Retinal pigment epithelial cell (primary cell): Measurements from ENCODE around the gene CEACAM3.
"Not testable (repeated sequence)": the region's sequence is repeated elsewhere in the genome, so short reads cannot be mapped to it uniquely, and the experiment has no call there.

Experiments used
- DNase-seq: peaks from one replicate; pipeline ENCODE4 v3.0.0-alpha.2; 2010; ENCODE audit warnings: low read depth
- H3K4me3 ChIP-seq: 2 replicates; pipeline ENCODE4 v1.5.1; 2011; ENCODE audit warnings: mild to moderate bottlenecking, low read length, control low read depth, moderate library complexity
- TF ChIP-seq, protein P1 (sequence below): conservative IDR thresholded peaks from 2 replicates; pipeline ENCODE4 v1.5.1; 2011; ENCODE audit warnings: low read depth, low read length, control low read depth, inconsistent platforms

CEACAM3 gene

DNA sequence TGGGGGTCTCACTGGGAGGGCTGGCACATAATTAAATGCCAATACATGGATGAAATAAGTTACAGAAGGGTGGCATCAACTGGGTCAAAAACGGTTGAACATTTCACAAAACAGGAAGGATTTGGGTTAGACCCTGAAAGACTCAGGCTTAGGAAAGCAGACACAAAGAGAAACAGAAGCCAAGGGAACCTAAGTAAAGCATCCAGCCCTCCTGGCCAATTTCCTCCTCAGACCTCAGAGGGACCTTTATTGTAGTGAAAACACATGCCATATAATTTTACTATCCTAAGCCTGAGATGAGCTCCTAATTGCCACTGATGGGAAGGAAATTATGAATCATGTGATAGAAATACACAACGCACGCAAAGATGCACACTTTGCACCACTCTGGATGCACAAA is 12.1 kb upstream of the CEACAM3 start:
- no peak overlapping the region for H3K4me3 ChIP-seq
- TF ChIP-seq, protein P1, sequence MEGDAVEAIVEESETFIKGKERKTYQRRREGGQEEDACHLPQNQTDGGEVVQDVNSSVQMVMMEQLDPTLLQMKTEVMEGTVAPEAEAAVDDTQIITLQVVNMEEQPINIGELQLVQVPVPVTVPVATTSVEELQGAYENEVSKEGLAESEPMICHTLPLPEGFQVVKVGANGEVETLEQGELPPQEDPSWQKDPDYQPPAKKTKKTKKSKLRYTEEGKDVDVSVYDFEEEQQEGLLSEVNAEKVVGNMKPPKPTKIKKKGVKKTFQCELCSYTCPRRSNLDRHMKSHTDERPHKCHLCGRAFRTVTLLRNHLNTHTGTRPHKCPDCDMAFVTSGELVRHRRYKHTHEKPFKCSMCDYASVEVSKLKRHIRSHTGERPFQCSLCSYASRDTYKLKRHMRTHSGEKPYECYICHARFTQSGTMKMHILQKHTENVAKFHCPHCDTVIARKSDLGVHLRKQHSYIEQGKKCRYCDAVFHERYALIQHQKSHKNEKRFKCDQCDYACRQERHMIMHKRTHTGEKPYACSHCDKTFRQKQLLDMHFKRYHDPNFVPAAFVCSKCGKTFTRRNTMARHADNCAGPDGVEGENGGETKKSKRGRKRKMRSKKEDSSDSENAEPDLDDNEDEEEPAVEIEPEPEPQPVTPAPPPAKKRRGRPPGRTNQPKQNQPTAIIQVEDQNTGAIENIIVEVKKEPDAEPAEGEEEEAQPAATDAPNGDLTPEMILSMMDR, result no peak
- no peak for DNase-seq

- TF ChIP-seq, protein P1, result no peak
- H3K4me3 ChIP-seq, result no peak overlapping the region
- no peak for DNase-seq
Measured at GRCh38 chr19:41784743-41785142, 11.6 kb upstream of the CEACAM3 start.

GRCh38 chr19:41785653-41786052 is 10.7 kb upstream of the CEACAM3 start:
- peak; percentile 25 for DNase-seq
- no peak overlapping the region for H3K4me3 ChIP-seq
- TF ChIP-seq, protein P1, result peak; percentile 86

DNA sequence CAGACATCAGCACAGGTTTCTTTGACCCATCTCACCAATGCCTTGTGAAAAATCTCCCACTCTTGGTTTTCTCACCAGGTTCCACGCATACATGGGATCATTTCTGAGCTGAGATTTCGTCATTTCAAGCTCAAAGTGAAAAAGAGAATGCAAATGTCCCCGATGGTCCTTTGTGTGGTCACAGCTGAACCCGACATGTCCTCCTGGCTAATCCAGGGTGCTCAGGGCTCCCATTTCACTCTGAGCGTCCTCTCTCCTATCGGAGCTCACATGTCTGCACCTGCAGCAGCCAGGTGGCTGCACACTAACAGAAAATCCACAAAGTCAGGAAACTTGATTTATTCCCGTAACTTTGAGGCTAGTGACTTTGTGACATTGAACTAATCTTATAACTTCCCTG is 9.3 kb upstream of the CEACAM3 start:
- TF ChIP-seq, protein P1, result no peak
- H3K4me3 ChIP-seq, result no peak overlapping the region
- no peak for DNase-seq

- not testable (repeated sequence) for H3K4me3 ChIP-seq, DNase-seq
Measured at GRCh38 chr19:41788518-41788917, 7.9 kb upstream of the CEACAM3 start.

DNA sequence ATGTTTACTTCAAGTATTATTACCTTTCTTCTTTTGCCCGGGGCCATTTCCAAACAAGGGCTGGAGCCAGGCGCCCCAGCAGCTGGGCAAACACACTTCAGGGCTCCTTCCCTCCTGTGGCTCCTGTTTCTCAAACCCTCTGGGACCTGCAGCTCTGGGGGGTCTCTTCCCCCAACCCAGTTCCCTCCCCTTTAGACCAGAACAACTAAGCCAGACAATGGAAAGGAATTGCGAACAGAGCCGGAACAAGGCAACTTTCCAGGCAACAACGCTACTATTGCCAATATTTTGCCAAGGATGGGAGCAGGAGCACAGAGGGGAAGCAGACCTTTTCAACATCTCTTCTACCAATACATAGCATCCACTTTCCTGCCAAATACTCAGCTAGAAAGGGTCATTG is 7.3 kb upstream of the CEACAM3 start:
- not testable (repeated sequence) for DNase-seq, H3K4me3 ChIP-seq

DNA sequence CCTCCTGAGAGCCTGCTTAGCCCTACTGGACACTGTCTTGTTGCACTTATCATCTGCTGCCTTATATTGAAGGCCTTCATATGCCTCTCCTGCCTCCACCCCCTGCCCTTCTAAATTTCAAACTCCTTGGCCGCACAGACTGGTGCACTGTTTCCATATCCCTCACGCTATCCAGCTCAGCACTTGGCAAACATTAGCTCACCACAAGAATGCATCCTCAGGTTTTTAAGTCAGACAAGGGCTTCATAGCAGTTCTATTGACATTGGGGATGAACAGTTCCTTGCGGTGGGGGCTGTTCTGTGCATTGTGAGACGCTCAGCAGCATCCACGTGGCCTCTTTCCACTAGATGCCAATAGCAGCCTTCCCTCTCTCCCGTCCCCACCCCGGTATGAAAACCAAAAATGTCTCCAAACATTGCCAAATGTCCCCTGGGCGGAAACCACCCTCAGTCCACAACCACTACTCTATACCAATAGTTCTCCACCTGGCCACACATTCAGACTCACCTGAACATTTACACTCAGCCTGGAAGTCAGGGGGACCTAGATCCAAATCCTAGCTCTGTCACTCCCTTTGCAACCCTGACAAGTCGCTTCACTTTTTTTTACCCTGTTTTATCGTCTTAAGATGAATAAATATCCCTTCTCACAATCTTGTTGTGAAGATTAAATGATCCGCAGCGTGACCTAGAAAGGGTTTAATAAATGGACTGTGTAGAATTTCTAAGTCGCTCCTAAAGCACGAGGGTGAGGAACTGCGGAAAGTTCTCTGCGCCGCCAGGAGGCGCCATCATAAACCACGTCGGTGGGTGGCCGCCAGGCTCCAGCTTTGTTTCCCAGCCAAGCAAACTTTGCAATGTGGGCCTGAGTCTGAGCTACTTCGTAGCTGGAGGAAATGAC is 3.6 kb upstream of the CEACAM3 start:
- TF ChIP-seq, protein P1, result peak; percentile 84
- no peak overlapping the region for H3K4me3 ChIP-seq
- no peak for DNase-seq

- TF ChIP-seq, protein P1, result no peak
- no peak for DNase-seq
Measured at GRCh38 chr19:41793414-41793727, 3.0 kb upstream of the CEACAM3 start.

More at GRCh38 chr19:41793414-41793727, 3.0 kb upstream of the CEACAM3 start:
- no peak overlapping the region for H3K4me3 ChIP-seq
